ENCODE data around the gene TMEM52B.
"Not testable (repeated sequence)": the region's sequence is repeated elsewhere in the genome, so short reads cannot be mapped to it uniquely, and the experiment has no call there.

The TMEM52B gene

DNA sequence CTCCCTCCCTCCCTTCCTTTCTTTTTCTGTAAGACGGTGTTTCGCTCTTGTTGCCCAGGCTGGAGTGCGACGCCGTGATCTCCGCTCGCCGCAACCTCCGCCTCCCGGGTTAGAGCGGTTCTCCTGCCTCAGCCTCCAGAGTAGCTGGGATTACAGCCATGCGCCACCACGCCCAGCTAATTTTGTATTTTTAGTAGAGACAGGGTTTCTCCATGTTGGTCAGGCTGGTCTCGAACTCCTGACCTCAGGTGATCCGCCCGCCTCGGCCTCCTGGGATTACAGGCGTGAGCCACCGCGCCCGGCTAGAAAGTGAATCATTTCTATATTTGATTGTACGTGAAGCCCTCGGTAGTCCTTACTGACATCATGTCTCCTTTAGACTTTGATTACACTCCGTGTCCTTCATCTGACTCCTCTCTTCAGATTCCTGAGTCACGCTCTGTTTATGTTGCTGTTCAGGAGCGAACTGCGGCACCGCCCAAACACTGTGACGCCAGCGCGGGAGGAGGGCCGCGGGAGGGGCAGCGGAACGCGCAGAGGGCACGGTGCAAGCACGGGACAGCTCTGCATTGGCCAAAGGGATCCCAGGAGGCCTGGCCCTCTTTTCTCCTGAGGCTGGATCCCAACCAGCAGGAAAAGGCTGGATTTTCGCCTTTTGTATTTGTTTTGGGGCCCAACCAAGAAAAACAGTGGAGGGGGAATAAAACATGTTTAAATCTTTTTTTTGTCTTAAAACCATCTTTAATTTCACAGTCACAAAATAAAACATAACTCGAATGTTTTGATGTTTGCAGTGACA, 33.3 kb downstream of the TMEM52B start:
- peak; percentile 62 for DNase-seq (ENCODE audit: low read depth, low spot score)

GRCh38 chr12:10212739-10213131, 33.9 kb downstream of the TMEM52B start, which contains the start of gene GABARAPL1:
TSS of gene GABARAPL1 (plus strand) at chr12:10212877. CDS start at chr12:10213130, 253 bp downstream.
- DNase-seq (ENCODE audit: low read depth, low spot score) = peak; percentile 39

DNA sequence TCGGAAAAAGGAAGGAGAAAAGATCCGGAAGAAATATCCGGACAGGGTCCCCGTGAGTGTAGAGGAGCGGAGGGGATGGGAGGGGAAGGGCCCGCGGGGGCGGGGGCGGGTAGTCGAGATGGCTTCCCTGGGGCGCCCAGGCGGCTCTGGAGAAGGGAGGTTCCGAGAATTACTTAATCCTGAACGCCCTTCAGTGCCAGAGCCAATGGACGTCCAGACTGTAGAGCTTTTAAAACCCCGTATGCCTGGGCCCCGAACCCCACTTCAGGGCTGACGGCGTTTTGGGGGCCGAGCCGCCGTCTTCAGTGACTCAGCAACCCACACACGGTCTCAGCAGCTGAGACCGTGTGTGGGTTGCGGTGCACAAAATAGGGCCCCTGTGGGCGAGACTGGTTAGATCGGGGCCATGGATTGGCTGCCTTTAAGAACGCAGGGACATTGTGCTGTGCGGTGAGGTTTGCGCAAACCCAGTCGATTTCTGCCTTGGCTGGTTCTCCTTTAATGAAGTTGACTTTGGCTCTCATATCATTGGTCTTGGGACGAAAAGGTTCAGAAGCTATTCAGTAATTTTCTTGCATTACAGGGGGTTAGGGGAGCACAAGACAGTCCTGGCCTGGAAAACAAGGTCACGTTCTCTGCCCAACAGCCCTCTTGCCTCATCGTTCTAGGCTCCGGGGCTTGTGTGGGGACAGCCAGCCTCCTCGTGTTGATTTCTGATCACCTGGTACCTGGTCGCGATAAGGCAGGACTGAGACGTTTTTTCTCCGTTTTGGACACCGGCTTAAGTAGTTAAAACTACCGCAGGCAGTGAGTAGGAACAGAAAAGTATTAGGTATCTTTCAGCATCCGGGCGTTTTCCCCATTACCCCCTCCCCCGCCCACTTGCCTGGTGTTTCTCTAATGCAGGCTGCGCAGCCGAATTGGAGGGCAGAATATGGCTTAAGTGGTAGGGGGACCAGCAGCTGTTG, 34.6 kb downstream of the TMEM52B start:
- DNase-seq (ENCODE audit: low read depth, low spot score) = peak; percentile 57

DNA sequence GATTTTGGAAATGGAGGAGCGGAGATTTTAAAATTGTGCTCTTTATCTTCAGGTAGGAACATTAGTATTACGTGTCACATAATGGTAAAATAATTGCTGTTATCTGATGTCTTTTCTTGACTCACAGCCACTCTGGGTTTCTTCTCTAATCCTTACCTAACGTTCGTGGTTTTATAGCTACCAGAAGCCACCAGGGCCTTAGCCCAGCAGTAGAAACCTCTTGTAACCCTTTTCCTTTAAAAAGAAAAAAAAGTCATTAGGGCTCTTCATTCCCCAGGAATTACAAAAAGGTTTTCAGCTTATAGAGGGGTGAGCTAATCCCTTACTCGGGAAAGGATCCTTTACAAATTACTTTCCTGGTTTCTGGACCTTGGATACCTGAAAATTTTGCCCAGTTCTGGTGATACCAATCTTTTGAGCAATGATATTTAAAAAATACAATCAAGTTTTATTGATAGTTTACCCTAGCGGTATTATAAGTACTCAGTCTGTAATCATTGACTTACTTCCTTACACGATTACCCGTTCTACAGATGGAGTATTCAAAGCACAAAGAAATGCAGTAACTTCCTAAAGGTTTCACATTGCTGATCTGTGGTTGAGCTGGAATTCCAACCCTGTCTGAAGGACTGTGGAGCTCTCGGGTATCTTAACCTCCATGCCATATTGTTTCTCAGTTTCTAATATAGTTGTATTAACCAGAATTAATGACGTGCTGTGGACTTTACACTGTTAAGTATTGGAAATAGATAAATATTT, 35.5 kb downstream of the TMEM52B start:
- DNase-seq (ENCODE audit: low read depth, low spot score) = no peak

DNA sequence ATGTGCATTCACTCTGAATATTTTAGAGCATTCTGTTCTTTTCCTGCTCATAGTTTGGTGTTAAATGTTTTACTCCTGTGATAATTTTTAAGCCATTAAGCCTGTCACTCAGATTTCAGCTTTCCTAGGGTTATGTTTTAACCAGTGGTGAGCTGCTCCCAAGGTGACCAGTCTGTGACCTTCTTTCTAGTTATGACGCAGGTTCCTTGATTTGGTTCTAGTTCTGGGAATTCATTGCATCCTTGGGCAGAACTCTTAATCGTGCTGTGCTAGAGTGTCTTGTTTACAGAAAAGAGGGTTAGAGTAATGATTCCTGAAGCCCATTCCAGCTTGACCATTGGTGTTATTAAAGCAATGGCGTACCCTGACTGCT, 36.0 kb downstream of the TMEM52B start:
- no peak for DNase-seq (ENCODE audit: low read depth, low spot score)

DNA sequence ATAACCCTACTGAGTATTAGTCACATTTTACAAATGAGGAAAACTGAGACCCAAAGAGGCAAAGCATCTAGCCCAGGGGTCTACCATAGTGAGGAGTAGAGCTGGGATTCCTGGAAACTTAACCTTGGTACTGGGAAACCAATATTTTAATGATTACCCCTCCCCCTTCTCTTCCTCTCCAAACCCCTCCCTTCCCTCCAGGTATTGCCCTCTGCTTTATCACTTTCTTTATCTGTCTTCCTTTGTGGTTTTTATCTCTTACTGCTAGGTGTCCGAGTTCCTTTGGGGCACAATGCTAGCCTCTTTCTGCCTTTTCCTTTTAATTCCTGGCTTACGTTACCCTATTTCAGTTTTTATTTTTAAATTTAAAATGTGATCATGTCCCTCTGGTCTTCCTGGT, 36.6 kb downstream of the TMEM52B start:
- DNase-seq (ENCODE audit: low read depth, low spot score) = no peak

- DNase-seq (ENCODE audit: low read depth, low spot score) = not testable (repeated sequence)
Observed at GRCh38 chr12:10215946-10216345, 37.1 kb downstream of the TMEM52B start.

- no peak for DNase-seq (ENCODE audit: low read depth, low spot score)
Observed at GRCh38 chr12:10218021-10218420, 39.2 kb downstream of the TMEM52B start.

GRCh38 chr12:10220398-10221077, 41.7 kb downstream of the TMEM52B start:
- no peak for DNase-seq (ENCODE audit: low read depth, low spot score)

DNA sequence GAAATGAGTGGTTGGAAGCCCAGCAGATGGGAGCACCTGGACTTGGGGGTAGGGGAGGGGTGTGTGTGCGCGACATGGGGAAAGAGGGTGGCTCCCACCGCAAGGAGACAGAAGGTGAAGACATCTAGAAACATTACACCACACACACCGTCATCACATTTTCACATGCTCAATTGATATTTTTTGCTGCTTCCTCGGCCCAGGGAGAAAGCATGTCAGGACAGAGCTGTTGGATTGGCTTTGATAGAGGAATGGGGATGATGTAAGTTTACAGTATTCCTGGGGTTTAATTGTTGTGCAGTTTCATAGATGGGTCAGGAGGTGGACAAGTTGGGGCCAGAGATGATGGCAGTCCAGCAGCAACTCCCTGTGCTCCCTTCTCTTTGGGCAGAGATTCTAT, 43.0 kb downstream of the TMEM52B start:
- no peak for DNase-seq (ENCODE audit: low read depth, low spot score)

- no peak for DNase-seq (ENCODE audit: low read depth, low spot score)
Observed at GRCh38 chr12:10223208-10223607, 44.4 kb downstream of the TMEM52B start.

DNA sequence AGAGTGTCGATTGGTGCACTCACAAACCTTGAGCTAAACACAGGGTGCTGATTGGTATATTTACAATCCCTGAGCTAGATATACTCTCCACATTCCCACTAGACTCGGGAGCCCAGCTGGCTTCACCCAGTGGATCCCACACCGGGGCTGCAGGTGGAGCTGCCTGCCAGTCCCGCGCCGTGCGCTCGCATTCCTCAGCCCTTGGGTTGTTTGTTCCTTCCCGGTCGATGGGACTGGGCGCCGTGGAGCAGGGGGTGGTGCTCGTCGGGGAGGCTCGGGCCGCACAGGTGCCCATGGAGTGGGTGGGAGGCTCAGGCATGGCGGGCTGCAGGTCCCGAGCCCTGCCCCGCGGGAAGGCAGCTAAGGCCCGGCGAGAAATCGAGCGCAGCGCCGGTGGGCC, 46.6 kb downstream of the TMEM52B start:
- not testable (repeated sequence) for DNase-seq (ENCODE audit: low read depth, low spot score)

GRCh38 chr12:10226086-10226485, 47.3 kb downstream of the TMEM52B start:
- no peak for DNase-seq (ENCODE audit: low read depth, low spot score)

GRCh38 chr12:10226731-10227130, 47.9 kb downstream of the TMEM52B start:
- no peak for DNase-seq (ENCODE audit: low read depth, low spot score)

DNA sequence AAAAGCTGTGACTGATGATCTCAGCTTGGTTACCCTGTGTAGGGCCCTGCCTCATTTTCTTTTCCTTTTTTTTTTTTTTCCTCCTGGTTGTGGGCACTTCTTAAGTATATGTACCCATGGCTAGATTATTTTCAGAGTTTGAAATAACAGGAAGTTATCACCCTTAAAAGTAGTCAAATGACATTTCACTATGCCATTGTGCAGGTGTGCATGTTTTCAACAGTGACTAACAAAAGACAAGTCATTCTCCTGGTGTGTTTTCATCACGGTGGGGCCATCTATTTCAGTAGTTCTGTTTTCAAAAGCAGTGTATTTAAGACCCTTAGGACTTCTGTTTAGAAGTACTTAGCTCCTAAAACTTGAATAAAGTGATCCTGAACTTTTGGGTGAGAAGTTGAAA, 48.8 kb downstream of the TMEM52B start:
- DNase-seq (ENCODE audit: low read depth, low spot score) = no peak

DNA sequence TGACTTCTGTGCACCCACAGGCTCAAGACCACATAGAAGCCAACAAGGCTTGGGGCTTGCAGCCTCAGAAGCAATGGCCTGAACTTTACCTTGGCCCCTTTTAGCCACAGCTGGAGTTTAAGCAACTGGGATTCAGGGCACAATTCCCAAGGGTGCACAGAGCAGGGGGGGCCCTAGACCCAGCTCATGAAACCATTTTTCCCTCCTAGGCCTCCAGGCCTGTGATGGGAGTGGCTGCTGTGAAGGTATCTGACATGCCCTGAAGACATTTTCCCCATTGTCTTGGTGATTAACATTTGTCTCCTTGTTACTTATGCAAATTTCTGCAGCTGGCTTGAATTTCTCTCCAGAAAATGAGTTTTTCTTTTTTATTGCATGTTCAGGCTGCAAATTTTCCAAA, 55.7 kb downstream of the TMEM52B start:
- no peak for DNase-seq (ENCODE audit: low read depth, low spot score)

DNA sequence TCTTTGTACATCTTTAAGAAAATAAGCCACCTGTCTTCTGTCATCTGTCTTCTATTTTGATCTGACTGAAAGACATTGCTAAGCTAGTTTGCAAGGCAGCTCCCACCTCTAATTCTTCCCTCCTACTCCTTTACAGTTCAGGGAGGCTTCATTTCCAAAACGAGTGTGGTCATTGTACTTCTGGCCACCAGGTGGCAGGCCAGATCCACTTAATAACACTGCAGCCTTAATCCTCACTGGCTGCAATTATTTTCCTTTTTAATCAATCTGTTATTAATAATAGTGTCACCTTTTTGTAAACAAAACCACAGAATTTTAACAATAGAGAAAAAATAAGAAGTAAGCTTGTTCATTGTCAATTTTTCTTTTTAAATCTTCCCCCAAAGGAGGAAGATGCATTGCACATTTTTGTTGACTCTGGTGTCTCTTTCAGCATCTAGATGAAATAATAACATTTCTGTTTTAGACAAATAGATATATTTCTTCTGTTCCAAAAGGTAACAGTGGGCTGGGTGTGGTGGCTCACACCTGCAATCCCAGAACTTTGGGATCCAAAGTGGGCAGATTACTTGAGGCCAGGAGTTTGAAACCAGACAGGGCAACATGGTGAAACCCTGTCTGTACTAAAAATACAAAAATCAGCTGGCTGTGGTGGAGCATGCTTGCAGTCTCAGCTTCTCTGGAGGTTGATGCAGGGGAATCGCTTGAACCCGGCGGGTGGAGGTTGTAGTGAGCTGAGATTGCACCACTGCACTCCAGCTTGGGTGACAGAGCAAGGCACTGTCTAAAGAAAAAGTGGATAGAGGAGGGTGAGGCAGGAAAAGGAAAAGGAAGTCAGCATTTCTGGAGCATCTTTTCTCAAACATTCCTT, 57.2 kb downstream of the TMEM52B start:
- no peak for DNase-seq (ENCODE audit: low read depth, low spot score)

GRCh38 chr12:10236720-10237119, 57.9 kb downstream of the TMEM52B start:
- DNase-seq (ENCODE audit: low read depth, low spot score) = no peak

DNA sequence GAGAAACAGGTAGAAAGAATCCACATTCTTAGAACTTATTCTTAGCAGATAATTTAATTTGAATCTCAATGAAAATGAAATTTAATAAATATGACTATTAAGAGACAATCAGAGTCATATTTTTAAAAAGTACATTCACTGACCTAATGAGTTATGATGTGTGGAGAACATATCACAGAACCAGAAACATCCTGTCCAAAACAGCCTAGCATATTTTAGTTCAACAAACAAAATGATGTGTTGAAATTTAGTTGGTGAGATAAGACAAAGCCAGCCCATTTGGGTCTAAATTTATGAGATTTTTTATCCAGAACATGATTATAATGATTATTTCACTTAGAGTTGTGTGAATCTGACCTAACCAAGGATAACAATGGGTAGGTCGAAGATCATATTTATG, 59.7 kb downstream of the TMEM52B start:
- no peak for DNase-seq (ENCODE audit: low read depth, low spot score)

DNA sequence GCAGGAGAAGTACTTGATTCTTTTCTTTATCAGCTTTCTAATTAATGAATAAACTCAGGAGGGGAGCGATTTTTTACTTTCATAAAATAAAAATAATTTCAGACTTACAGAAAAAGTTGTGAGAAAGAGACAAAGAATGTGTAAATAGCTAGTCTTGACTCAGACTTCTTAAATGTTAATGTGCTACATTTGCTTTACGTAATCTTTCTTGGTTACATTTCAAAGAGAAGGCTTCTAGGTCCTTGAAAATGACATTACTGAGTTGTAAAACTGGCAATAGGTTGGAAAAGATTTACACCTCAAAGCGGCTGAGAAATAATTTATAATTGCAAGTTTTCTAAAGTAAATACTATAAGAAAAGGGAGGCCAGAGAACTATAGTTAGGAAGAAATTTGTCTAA, 62.5 kb downstream of the TMEM52B start:
- no peak for DNase-seq (ENCODE audit: low read depth, low spot score)
